Stimulated activated naive CD8-positive, alpha-beta T cell treated with anti-CD3 and anti-CD28 coated beads, Interleukin-15, Interleukin-2, amounts not matched to agents 100 U/mL and 50 U/mL, for 24 hours (primary cell): ENCODE data around the gene VPS41.

Source experiments
- ATAC-seq: fragments of 150-1000 bp; cut with Tn5 transposase; one replicate; pipeline ENCODE4 v1.10.0; 2021
- DNase-seq: peaks from one replicate; pipeline ENCODE4 v3.0.0; 2021

The VPS41 gene

GRCh38 chr7:38806912-38807311 lies 102.1 kb downstream of the VPS41 start:
- no peak for ATAC-seq
- no peak for DNase-seq

GRCh38 chr7:38801786-38802185 lies 107.2 kb downstream of the VPS41 start:
- DNase-seq (no peak), ATAC-seq (no peak)

GRCh38 chr7:38798552-38799267 lies 110.3 kb downstream of the VPS41 start:
- no peak for ATAC-seq

GRCh38 chr7:38796626-38797501 lies 112.1 kb downstream of the VPS41 start:
- ATAC-seq: no peak
- peak; percentile 47 for DNase-seq

More at GRCh38 chr7:38798552-38799267, 110.3 kb downstream of the VPS41 start:
- DNase-seq: no peak

- ATAC-seq: no peak
- no peak for DNase-seq
Observed at GRCh38 chr7:38795593-38795992, 113.4 kb downstream of the VPS41 start.

GRCh38 chr7:38781991-38782390 lies 127.0 kb downstream of the VPS41 start:
- ATAC-seq: no peak

GRCh38 chr7:38777609-38778008 lies 131.4 kb downstream of the VPS41 start:
- ATAC-seq: no peak
- DNase-seq: no peak

More at GRCh38 chr7:38781991-38782390, 127.0 kb downstream of the VPS41 start:
- DNase-seq: no peak

- ATAC-seq: no peak
- DNase-seq: no peak
Observed at GRCh38 chr7:38775506-38776175, 133.3 kb downstream of the VPS41 start.

- ATAC-seq (no peak), DNase-seq (no peak)
Observed at GRCh38 chr7:38773430-38773829, 135.6 kb downstream of the VPS41 start.

GRCh38 chr7:38760226-38760625 lies 148.8 kb downstream of the VPS41 start:
- DNase-seq (no peak), ATAC-seq (no peak)

- DNase-seq: no peak
- ATAC-seq: no peak
Observed at GRCh38 chr7:38759028-38759427, 150.0 kb downstream of the VPS41 start.

GRCh38 chr7:38757931-38758330 lies 151.1 kb downstream of the VPS41 start:
- no peak for ATAC-seq
- no peak for DNase-seq

- ATAC-seq (no peak), DNase-seq (no peak)
Observed at GRCh38 chr7:38756521-38756920, 152.5 kb downstream of the VPS41 start.

- no peak for ATAC-seq
- no peak for DNase-seq
Observed at GRCh38 chr7:38753347-38753746, 155.6 kb downstream of the VPS41 start.

GRCh38 chr7:38751416-38751815 lies 157.6 kb downstream of the VPS41 start:
- no peak for ATAC-seq

GRCh38 chr7:38748056-38748610 lies 160.9 kb downstream of the VPS41 start:
- ATAC-seq (no peak), DNase-seq (no peak)

More at GRCh38 chr7:38751416-38751815, 157.6 kb downstream of the VPS41 start:
- DNase-seq: no peak

GRCh38 chr7:38746438-38746837 lies 162.6 kb downstream of the VPS41 start:
- DNase-seq: no peak
- peak; percentile 32 for ATAC-seq

GRCh38 chr7:38744746-38745145 lies 164.2 kb downstream of the VPS41 start:
- ATAC-seq: peak; percentile 55
- DNase-seq: no peak

GRCh38 chr7:38743899-38744298 lies 165.1 kb downstream of the VPS41 start:
- ATAC-seq: no peak
- no peak for DNase-seq

- no peak for ATAC-seq
- DNase-seq: no peak
Observed at GRCh38 chr7:38740041-38740440, 168.9 kb downstream of the VPS41 start.

GRCh38 chr7:38736138-38736537 lies 172.9 kb downstream of the VPS41 start:
- DNase-seq: no peak
- ATAC-seq: no peak

GRCh38 chr7:38731215-38731614 lies 177.8 kb downstream of the VPS41 start:
- DNase-seq (no peak), ATAC-seq (no peak)
